ENCODE measurements around the gene CYYR1. TPM values are rescaled to one million over a fixed set of nuclear protein-coding genes. Genes with fewer than 3 reads are reported as not detected.

CYYR1 gene
- total RNA-seq = 31.7 TPM

DNA sequence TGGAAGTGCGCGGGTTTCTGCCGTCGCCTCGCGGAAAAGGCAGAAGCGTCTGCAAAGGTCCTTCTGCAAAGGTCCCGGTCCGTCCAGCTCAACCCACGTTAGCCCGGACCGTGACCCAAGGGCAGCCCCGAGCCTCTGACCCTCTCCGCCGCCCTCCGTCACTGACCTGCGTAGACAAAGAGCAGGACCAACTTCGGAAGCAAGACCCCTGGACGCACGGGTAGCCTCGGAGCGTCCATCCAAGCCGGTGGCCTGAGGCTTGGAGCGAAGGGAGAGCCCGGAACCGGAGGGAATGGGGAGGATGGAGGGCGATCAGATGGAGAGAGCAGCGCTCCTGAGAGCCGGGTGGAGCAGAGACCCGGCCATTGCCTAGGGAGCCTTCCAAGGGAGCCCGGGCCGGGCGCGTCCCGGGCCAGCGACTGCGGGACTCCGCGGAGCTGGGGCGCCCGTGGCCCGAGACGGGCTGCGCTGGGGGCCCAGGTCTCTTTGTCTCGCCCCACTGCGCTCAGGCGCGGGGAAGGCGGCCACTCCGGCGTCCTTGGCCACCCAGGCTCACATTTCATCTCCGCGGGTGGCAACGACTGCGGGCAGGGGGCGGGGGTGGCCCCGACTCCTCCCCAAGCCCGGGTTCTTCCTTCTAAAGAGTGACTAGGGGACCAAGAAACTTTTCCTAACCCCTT, at the start of gene CYYR1:
Gene CYYR1 (minus strand): TSS at position 585 of the 680 bp plus-strand sequence. CDS start 346 bp downstream, at position 239.
- DNase-seq (ENCODE audit: low spot score) = no peak
- peak; percentile 10 for ATAC-seq
- intact Hi-C loops (cut with DNase I) = no loop called here

DNA sequence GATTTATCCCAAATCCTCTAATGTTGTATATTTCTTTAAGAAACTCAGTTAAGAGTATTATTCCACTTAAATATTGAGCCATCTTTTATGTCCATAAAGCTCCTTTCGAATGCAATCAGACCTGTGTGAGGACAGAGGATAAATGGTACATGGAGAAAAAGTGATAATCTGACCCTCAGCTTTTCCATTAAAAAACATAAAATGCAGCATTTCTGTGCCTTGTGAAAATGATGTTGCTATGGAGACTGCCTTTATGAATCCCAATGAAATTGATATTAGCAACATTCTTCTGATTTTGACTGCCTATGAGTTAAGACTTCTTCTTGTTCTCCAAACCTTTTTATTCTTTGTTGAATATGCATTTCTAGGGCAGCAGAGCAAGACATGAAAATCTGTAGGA, 44.1 kb upstream of the CYYR1 start:
- ATAC-seq (no peak), DNase-seq (ENCODE audit: low spot score) (no peak)
- intact Hi-C loops (cut with DNase I) = no loop called here

DNA sequence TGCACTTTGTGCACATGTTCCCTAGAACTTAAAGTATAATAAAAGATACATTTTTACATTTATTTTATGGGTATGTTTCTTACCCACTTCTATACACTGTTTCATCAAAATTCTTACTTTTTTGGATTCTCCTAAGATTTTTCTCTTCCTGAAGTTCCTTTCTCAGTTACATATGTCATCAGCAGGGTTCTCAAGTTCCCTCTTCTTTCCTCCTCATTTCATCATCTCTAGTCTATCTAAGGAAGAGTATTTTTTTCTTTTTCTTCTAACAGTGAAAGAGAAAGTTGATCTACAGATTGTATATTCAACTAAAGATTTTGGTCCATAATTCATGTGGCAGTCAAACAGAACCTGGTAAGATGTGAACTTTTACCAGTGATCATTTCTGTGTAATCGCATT, 41.2 kb upstream of the CYYR1 start:
- ATAC-seq = no peak
- DNase-seq (ENCODE audit: low spot score) = no peak
- intact Hi-C loops (cut with DNase I) = no loop called here

DNA sequence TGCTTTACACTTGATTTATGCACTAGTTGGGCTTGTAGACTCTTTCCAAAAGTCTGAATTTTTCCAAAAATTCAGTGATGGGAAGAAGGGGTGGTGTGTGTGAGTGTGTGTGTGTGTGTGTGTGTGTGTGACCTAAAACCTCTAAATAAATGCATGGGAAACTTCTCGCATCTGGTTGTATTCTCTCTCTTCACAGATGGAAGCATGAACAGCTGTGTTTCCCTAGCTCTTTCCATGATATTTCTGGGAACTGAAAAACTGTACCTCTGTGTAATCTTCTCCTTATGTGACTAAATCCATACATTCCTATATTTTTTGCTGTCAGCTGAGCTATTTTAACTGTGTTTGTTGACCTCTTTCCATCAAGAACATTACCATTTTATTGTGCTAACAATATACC, 26.2 kb upstream of the CYYR1 start:
- intact Hi-C loops (cut with DNase I) = no loop called here
- ATAC-seq (no peak), DNase-seq (ENCODE audit: low spot score) (no peak)

DNA sequence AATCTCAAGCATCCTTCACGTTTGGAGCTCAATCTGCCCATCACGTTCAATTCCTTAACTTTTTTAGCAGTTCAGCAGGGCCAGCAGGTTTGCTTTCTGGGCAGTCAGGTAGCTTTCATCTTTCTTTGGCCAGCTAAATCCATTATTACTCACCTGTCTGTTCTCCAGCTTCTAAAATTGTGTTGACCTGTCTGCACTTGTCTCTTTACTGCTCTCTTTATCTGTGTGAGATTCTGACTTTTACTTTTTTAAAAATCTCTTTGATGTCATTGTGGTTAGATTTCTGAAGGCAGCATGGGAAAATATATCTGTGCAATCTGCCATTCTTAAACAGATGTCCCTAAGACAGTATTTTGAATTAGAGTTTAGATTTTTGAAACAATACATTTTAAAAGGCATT, 24.9 kb upstream of the CYYR1 start:
- intact Hi-C loops (cut with DNase I) = no loop called here
- ATAC-seq (no peak), DNase-seq (ENCODE audit: low spot score) (no peak)

DNA sequence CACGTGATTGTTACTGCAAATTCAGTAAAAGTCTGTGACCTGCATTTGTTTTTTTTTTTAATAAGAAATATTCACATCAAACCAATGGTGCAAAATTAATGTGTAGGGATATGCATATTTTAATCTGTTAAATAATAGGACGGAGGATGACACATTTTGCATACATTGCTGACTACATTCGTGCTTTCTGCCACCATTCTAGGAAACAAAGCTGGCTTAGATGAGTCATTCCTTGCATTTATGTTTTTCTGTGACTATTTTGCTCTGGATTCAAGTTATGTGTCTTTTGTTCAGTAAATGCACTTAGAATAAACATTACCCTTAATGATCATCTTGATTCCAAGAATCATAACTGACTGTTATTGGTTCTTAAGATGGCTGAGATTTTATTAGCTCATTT, 23.9 kb upstream of the CYYR1 start:
- intact Hi-C loops (cut with DNase I) = no loop called here
- no peak for ATAC-seq

DNA sequence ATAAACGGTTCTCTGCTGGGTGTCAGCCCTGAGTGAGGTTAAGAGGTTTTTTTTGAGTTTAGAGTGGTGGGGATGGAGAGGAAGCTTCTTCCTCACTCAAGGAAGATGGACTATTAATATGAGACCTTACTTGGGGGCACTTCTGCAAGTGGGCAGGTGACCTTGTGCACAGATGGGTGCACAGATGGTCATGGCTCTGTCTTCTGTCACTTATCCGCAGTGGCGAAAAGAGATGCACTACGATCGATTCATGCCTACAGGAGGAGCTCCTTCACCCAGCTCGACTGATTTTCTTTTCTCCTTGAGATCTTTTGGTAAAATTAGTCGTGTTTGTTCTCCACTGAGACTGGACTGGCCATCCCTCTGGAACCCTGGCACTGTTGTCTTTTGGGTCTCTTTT, 22.9 kb upstream of the CYYR1 start:
- ATAC-seq = no peak
- DNase-seq (ENCODE audit: low spot score) = no peak
- intact Hi-C loops (cut with DNase I) = no loop called here

More for the DNA sequence above, 23.9 kb upstream of the CYYR1 start:
- no peak for DNase-seq (ENCODE audit: low spot score)

DNA sequence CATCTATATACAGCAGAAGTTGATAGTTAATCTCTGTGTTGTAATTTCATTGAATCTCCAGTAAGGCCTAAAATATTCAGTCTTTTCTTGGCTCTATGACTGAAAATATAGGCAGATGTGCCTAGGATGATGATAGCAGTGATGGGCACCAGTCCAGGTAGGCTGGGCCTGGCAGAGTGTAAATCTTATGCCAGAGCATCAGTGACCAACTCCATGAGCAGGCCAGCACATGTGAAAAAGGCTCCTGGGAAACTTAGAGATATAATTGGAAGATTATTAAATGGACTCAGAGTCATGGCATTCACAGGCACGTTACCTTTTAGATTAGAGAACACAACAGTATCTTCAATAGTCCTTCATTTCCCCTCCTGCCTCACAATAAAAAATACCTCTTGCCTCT, 20.7 kb upstream of the CYYR1 start:
- ATAC-seq (no peak), DNase-seq (ENCODE audit: low spot score) (no peak)
- intact Hi-C loops (cut with DNase I) = no loop called here

DNA sequence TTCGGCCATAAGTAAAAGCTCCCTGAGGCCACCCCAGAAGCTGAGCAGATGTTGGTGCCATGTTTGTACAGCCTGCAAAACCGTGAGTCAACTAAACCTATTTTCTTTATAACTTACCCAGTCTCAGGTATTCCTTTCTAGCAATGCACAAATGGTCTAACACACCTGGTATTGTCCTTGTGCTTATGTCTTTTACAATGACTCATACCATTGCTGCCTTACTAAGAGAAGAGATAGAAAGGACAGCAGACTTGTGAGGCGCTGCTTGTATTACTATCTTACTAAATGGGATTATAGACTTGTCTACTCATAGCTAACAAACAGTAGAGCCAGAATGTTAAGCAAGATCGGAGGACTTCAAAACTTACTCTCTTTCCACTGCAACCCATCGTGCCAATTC, 18.5 kb upstream of the CYYR1 start:
- intact Hi-C loops (cut with DNase I) = no loop called here
- ATAC-seq (no peak), DNase-seq (ENCODE audit: low spot score) (no peak)

DNA sequence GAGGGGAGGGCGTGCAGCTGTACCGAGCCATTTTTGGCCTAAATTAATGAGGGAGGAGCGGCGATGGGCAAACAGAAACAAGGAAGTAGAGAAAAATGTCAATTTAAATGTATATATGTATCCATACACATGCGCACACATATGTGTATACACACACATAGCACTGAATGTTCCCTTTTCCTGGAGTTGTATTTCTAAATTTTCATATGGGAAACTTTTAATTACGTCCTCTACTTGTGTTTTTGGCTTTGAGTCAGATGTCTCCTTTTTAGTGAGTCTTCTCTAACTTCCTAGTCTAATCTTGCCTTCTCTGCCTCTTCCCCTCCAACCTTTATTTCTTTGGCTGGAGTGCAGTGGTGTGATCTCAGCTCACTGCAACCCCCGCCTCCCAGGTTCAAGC, 15.4 kb upstream of the CYYR1 start:
- DNase-seq (ENCODE audit: low spot score) (no peak), ATAC-seq (no peak)
- intact Hi-C loops (cut with DNase I) = no loop called here

DNA sequence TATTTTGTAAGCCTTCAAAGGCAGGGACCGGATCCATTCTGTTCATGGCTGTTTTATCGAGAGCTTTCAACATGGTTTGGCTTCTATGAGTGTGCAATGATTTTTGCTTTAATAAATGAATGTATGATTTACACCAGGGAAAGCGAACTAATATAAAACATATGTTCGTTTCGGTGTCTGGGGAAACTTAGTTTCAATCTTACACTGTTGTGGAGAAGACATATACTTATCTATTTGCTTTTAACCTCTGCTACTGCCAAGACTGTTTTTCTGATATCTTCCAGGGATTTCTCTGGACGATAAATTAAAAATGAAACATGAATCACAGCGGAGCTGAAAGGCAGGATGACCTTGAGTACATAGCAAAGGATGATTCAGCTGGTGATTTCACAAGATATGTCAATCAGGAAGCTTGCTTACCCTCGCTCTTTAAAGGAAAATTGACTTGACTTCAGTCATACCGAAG, 14.7 kb upstream of the CYYR1 start:
- DNase-seq (ENCODE audit: low spot score) (no peak), ATAC-seq (peak; percentile 87)
- intact Hi-C loops (cut with DNase I) = no loop called here

DNA sequence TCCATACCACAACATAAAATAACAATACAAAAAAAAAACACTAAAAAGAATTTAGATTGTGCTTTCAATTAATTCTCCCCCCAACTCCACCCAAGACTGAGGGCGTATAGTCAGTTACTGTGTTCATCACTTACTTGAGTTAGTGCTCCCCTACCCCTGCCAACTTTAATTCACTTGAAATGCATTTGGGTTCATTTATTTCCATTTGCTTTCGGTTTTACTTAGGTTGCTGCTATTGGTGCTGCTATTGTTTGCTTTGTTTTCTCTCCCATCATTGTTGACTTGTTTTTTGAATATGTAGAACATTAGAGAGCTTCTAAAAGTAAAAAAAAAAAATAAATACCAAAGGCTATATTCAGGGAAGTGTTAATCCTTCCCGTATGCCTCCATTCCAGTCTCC, 10.7 kb upstream of the CYYR1 start:
- no peak for DNase-seq (ENCODE audit: low spot score)
- intact Hi-C loops (cut with DNase I) = no loop called here
- no peak for ATAC-seq

DNA sequence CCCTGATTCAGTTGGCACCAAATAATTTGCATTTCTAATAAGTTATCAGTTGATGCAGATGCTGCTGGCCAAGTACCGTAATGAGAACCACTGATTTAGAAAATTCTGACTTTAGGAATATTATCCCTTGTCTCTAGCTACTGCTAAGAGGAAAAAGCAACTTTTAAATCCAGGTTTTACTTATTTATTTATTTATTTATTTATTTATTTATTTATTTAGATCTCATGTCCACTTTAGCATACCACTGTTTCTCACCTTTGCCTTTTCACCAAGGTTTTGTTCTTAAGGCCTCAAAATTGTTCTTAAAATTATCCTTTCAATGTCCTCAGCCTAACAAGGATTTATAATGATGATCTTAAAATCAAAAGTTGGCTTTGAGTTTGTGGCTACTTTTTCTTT, 8.7 kb upstream of the CYYR1 start:
- no peak for DNase-seq (ENCODE audit: low spot score)

DNA sequence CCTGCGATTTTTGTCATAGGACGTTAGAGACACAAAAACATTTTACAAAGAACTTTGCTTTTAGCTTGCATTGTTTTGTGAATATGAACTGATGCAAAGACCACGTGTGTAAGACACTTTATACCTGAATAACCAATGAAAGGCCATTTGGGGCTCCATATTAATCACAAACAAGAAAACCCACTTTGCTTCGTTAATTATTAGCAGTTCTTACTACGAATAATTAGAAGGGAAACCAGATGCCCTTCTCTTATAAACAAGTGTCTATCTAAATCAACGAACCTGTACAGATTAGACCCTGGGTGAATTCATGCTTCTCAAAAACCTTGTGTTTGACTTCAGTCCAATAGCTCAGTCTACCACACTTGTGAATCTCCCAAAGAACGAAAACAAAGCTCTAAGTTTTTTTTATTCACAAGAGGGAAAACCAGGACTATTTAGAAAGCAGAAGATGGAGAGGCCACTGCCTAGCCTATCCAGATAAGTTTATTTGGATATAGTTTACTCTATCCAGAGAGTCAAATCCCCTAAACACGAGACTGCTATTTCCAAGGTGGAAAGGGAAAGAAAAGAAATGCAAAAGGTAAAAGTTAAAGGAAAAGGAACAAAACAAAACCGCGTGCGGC, 897 bp downstream of the CYYR1 start:
- ATAC-seq = no peak
- intact Hi-C loops (cut with DNase I) = no loop called here
- DNase-seq (ENCODE audit: low spot score) = no peak

More for the DNA sequence above, 8.7 kb upstream of the CYYR1 start:
- intact Hi-C loops (cut with DNase I) = no loop called here
- ATAC-seq = no peak

DNA sequence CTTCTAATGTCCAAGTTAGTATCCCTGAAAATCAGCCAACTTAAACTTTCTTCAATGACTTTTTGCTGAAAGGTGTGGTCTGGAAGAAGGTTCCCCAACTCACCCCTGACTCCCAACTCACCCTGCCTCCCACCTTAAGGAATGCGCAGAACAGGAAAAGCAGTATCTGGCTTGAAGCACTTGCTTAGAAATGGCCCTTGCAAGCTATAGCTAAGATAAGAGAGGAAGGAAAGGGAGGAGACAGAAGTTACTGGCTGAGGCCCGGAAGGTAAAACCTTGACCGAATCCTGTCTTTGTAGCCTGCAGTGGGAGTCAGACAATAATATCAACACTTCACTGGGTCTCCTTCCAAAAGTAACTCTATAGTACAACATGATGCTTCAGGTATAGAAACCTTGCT, 2.9 kb downstream of the CYYR1 start:
- intact Hi-C loops (cut with DNase I) = no loop called here
- ATAC-seq = no peak
- DNase-seq (ENCODE audit: low spot score) = no peak

DNA sequence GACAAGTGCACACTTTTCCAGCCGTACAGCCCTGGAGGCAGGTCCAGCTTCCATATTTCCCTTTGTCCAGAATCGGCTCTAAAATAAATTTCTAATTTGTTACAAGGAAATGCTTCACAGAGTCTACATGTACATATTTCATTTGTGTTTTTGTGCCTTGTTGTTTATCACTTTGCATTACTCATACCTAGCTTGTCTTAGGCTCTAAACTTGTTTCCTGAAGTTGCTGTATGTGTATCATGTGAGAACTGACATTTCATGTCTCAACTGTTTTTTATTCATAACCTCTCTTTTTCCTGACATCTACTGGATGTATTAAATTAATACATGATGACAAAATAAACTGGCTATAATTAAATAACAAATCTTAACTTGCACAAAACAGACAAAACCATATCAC, 7.5 kb downstream of the CYYR1 start:
- intact Hi-C loops (cut with DNase I) = no loop called here
- ATAC-seq (no peak), DNase-seq (ENCODE audit: low spot score) (no peak)

DNA sequence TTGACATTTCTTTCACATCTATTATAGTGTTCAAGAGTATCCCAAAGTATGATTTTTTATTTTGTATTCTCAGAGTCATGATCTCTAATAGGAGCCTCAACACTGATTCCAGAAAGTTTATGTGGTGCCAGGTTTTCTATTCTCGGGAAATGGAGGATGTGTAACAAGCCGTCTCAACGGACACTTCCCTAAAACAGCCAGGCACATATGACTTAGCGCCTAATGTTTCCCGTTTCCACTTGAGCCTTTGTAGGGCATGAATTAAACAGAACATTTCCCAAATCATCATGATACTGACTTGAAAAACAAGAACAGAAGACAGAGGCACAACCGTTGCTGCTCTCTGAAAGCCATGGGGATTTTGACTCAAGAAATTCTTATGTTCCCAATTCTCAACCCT, 8.0 kb downstream of the CYYR1 start:
- DNase-seq (ENCODE audit: low spot score) (no peak), ATAC-seq (no peak)
- intact Hi-C loops (cut with DNase I) = no loop called here

DNA sequence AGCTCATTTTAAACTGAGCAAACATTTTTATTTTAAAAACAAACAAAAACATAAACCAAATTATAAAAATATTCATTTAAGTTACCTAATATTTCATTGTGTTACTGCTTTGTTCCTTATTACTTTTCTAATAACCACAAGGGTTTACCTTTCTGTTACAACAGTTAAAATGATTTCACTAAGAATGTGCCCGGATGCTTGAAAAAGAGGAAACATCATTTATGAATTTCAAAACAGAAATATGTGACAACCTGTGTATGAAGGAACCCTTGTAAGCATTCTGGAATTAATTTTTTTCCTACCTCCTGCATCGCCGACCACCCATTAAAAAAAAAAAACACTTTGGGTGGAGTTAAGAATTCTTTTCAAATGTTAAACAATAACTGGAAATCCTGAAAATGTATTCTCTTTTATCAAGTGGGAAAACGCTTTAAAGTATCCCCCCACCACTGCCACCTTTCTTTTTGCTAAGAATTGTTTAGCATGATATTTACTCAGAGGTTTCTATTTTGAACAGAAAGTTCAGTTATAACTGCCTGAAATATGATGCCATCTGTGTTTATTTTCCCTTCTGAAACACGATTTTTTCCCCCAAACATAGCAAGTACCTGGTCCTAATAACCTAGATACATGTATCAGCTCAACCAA, 9.1 kb downstream of the CYYR1 start:
- intact Hi-C loops (cut with DNase I) = no loop called here
- DNase-seq (ENCODE audit: low spot score) = no peak
- ATAC-seq = no peak

DNA sequence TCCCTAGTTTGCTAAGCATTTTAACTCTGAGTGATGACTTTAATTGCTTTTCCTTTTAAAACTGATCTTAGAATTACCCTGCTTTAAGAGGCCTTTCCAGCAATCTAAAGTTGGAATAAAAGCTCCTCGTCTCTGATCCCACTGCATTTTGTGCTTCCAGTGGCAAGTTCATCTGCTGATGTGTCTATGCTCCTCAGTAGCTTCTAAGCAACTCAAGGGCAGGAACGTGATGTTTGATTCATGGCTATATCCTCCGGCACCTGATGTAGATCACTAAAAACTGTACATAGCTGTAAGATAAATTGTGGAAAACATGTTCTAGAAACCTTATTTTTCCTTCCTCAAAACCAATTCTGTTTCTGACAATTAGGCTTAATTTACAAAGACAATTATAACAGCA, 12.5 kb downstream of the CYYR1 start:
- intact Hi-C loops (cut with DNase I) = no loop called here
- no peak for ATAC-seq
- no peak for DNase-seq (ENCODE audit: low spot score)

DNA sequence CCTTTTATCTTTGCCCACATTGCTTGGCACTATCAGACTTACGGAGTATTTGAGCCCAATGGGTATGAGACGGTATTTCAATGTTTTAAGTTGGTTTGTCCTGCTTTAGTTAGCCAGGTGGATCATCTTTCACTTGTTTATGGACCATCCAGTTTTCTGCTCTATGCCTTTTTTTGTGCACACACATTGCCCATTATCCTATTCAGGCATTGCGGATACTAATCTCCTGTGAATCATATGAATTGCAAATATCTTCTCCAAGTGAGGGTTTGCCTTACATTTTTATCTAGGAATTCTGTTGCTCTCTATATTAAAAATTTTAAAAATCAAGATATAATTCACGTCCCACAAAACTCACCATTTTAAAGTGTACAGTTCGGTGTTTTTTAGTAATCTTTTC, 14.0 kb downstream of the CYYR1 start:
- intact Hi-C loops (cut with DNase I) = no loop called here
- DNase-seq (ENCODE audit: low spot score) = no peak
- no peak for ATAC-seq

DNA sequence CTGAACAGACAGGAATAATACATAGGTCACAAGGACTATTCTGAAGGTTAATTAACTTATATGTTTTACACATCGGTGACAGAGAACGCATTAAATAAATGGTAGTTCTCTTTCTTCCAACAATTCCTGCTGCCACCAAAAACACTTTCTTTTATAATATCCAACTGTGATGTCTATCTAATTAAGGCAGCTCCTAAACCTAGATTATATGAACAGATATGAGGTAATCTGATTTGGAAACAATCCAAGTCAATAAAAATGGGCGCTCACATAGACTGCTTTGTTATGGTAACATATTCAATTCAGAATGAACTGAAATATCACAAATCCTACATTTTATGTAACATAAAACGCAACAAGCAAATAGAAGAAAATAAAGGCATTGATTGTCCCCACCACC, 16.0 kb downstream of the CYYR1 start:
- no peak for ATAC-seq
- intact Hi-C loops (cut with DNase I) = no loop called here
- DNase-seq (ENCODE audit: low spot score) = no peak

All from sciatic nerve (tissue), 2 donors.